Endothelial cell of umbilical vein (primary cell): ENCODE results near the gene AP5B1. TPM values are rescaled to one million over a fixed set of nuclear protein-coding genes. Genes with fewer than 3 reads are reported as not detected.

Experiments used
- BruUV-seq: library from RNA; stranded (reverse); fragments of 400-500 nt; replicated peaks from 2 replicates; lab custom pipeline; 2021; lab: Mats Ljungman, UMichigan
- CTCF ChIA-PET: fragments of 300-600, 350-600 bp; sonication (Branson Sonifier 250); formaldehyde crosslinking; loops from one replicate; lab custom pipeline; 2021; ENCODE audit warnings: antibody characterized with exemption, inconsistent platforms; lab: Charles Lee
- POLR2A ChIA-PET: fragments of 300-600, 350-600 bp; sonication (Branson Sonifier 250); formaldehyde crosslinking; loops from one replicate; lab custom pipeline; 2021; ENCODE audit warnings: antibody characterized with exemption, inconsistent platforms; lab: Charles Lee
- DNase-seq: peaks from one replicate; pipeline ENCODE4 v3.0.0-alpha.2; 2011; ENCODE audit warnings: low read depth, low spot score
- FAIRE-seq: peaks from 2 replicates; lab custom pipeline; 2011; peaks lifted over from hg19 to GRCh38; lab: Jason Lieb, UNC
- H2AFZ ChIP-seq: 2 replicates; pipeline ENCODE4 v1.6.0; 2012; ENCODE audit warnings: low read depth, low read length, control low read depth, inconsistent platforms
- H3K27ac ChIP-seq: 2 replicates; pipeline ENCODE4 v1.5.1; 2011; ENCODE audit warnings: low read depth, mild to moderate bottlenecking, control low read depth, low read length, moderate library complexity; ENCODE audit not compliant: insufficient read depth
- H3K27me3 ChIP-seq, 2 experiments: 2 replicates each; pipeline versions ENCODE4 v1.6.0 to v1.6.1; 2011; ENCODE audit warnings: low read length in 2 of 2, mixed read lengths in 1 of 2; ENCODE audit not compliant: control insufficient read depth in 2 of 2, insufficient read depth in 2 of 2
- H3K36me3 ChIP-seq, 2 experiments: 2 replicates in 1 of 2; 3 replicates in 1 of 2; pipeline ENCODE4 v1.5.1; 2011; ENCODE audit warnings: low read length in 2 of 2, mild to moderate bottlenecking in 1 of 2, moderate library complexity in 1 of 2; ENCODE audit not compliant: control insufficient read depth in 2 of 2, insufficient read depth in 2 of 2; ENCODE audit errors: extremely low read depth in 1 of 2
- H3K4me1 ChIP-seq: 3 replicates; pipeline ENCODE4 v1.5.1; 2011; ENCODE audit warnings: mild to moderate bottlenecking, low read length; ENCODE audit not compliant: control insufficient read depth, insufficient read depth; ENCODE audit errors: extremely low read depth
- H3K4me2 ChIP-seq: 2 replicates; pipeline ENCODE4 v1.6.1; 2011; ENCODE audit warnings: low read length, control low read depth, mixed read lengths; ENCODE audit not compliant: insufficient read depth
- H3K4me3 ChIP-seq, 3 experiments: fragments of 200-600 bp in 1 of 3; sonication (generic), shearing (Covaris generic) in 1 of 3; replicated peaks in 1 of 3; 2 replicates each; pipeline ENCODE4 v1.5.1; 2011 to 2016; ENCODE audit warnings: control low read depth in 3 of 3, low read length in 3 of 3, mild to moderate bottlenecking in 2 of 3, inconsistent platforms in 1 of 3, low read depth in 1 of 3, moderate library complexity in 1 of 3; ENCODE audit not compliant: insufficient read depth in 1 of 3
- H3K79me2 ChIP-seq: 2 replicates; pipeline ENCODE4 v1.6.0; 2012; ENCODE audit warnings: low read length, inconsistent platforms; ENCODE audit not compliant: control insufficient read depth, insufficient read depth
- H3K9ac ChIP-seq: replicated peaks from 2 replicates; pipeline ENCODE3; 2011; ENCODE audit warnings: low read length, control low read depth; ENCODE audit not compliant: insufficient read depth; ENCODE audit errors: extremely low read depth
- H3K9me1 ChIP-seq: replicated peaks from 3 replicates; pipeline ENCODE4 v1.6.0; 2011; ENCODE audit warnings: mild to moderate bottlenecking, low read length; ENCODE audit not compliant: control insufficient read depth, insufficient read depth; ENCODE audit errors: extremely low read depth
- H3K9me3 ChIP-seq: replicated peaks from 2 replicates; pipeline ENCODE4 v1.5.1; 2012; ENCODE audit warnings: low read length, inconsistent platforms; ENCODE audit not compliant: control insufficient read depth, insufficient read depth
- H4K20me1 ChIP-seq: replicated peaks from 2 replicates; pipeline ENCODE3; 2011; ENCODE audit warnings: mild to moderate bottlenecking, low read length; ENCODE audit not compliant: control insufficient read depth, insufficient read depth; ENCODE audit errors: extremely low read depth
- EZH2 ChIP-seq: IDR thresholded peaks from 2 replicates; pipeline ENCODE4 v1.6.1; 2012; ENCODE audit warnings: borderline replicate concordance, low read depth, mild to moderate bottlenecking, moderate library complexity, low read length, inconsistent platforms; ENCODE audit not compliant: severe bottlenecking
- FOS ChIP-seq: IDR thresholded peaks from 2 replicates; pipeline ENCODE4 v1.6.1; 2011; ENCODE audit warnings: mild to moderate bottlenecking, low read length, moderate library complexity, borderline replicate concordance; ENCODE audit not compliant: insufficient read depth
- GATA2 ChIP-seq: IDR thresholded peaks from 2 replicates; pipeline ENCODE4 v1.7.0; 2011; ENCODE audit warnings: low read depth, mild to moderate bottlenecking, moderate library complexity, mixed read lengths, low read length; ENCODE audit not compliant: insufficient read length, insufficient read depth
- JUN ChIP-seq: IDR thresholded peaks from 2 replicates; pipeline ENCODE4 v1.6.1; 2011; ENCODE audit warnings: borderline replicate concordance, low read depth; ENCODE audit not compliant: insufficient read length, insufficient read depth
- MYC ChIP-seq: IDR thresholded peaks from one replicate; pipeline ENCODE4 v1.6.1; 2011; ENCODE audit warnings: mild to moderate bottlenecking, low read depth, low read length
- POLR2A ChIP-seq: IDR thresholded peaks from 2 replicates; pipeline ENCODE4 v1.6.1; 2012; ENCODE audit warnings: low read depth, mild to moderate bottlenecking, control low read depth, low read length
- POLR2AphosphoS5 ChIP-seq: IDR thresholded peaks from 2 replicates; pipeline ENCODE4 v1.6.1; 2012; ENCODE audit warnings: low read depth, mild to moderate bottlenecking, control low read depth, low read length, moderate library complexity; ENCODE audit not compliant: insufficient read depth
- dilution Hi-C: fragments of 300-500 bp; cut with MboI; formaldehyde crosslinking; loops from one replicate; pipeline ENCODE4 v1.15.0; 2019; ENCODE audit warnings: low sequenced_read_pairs; ENCODE audit not compliant: extremely low pct_ligation_motif_present
- intact Hi-C: fragments of 100-400 bp; cut with micrococcal nuclease; formaldehyde crosslinking; loops from one replicate; pipeline ENCODE4 v1.10.0; 2022
- polyA plus RNA-seq, 4 experiments: library from polyadenylated mRNA; depleted of rRNA in 3 of 4; stranded (reverse) in 3 of 4; unstranded in 1 of 4; fragments of >200 nt; gene quantifications; 2 replicates each; pipeline versions ENCODE4 v1.2.1 to v1.2.3, GENCODE V29; 2011 to 2012; ENCODE audit warnings: missing spikeins in 1 of 4
- total RNA-seq: library from RNA; stranded (reverse); gene quantifications from 2 replicates; pipeline ENCODE4 v1.2.3, GENCODE V29; 2021
- TF ChIP-seq, protein P1 (sequence below), 2 donors: IDR thresholded peaks; 1 replicate in 1 of 2; 2 replicates in 1 of 2; pipeline ENCODE4 v1.5.1; 2011; ENCODE audit warnings: low read length in 2 of 2, mild to moderate bottlenecking in 2 of 2, moderate library complexity in 2 of 2, control low read depth in 1 of 2, inconsistent platforms in 1 of 2, low read depth in 1 of 2; ENCODE audit not compliant: insufficient read depth in 1 of 2; ENCODE audit errors: extremely low read depth in 1 of 2
- TF ChIP-seq, protein P2 (sequence below): IDR thresholded peaks from 2 replicates; pipeline ENCODE4 v1.6.1; 2011; ENCODE audit not compliant: insufficient read depth, insufficient read length

The AP5B1 gene
- total and polyA plus RNA-seq, 2 donors (not counting 3 experiments of a cell fraction or from before 2014, with no cell fraction given): 9.2 to 15.3 TPM

DNA sequence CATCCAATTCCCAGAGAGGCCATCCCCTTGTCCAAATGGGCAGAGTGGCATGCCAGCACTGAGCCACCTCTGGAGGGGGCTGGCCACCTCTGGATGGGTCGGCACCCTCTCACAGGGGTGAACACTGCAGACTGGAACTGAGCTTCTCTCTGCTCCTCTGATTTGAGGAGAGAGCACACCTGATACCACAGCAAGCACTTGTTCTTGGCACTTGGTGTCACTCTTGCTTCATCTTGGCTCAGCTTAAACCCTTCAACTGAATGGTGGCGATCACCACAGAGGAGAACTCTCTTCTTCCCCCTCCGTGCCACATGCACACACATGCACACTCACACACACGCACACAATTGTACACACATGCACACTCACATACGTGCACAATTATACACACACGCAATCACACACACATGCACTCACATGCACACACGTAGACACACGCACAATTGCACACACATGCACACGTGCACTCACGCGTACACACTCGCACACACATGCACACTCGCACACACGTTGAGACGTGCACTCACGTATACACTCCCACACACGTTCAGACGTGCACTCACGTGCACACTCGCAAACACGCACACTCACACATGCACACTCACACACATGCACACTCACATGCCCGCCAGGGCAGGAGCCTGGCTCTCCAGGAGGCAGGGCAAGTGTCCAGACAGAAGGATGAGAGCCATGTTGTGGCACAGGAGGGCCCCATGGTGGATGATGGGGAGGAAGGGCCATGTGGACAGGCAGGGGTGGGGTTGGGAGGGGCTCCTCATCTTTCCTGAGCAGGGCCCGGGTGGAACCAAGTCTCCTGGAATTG lies 29.5 kb upstream of the AP5B1 start:
- Histone ChIP-seq H3K27me3 (peaks cover 10% of the 10 kb centered on the region in 2 experiments), H3K36me3 (no peaks in the 10 kb centered on the region), H4K20me1 (no peaks in the 10 kb centered on the region), H3K79me2 (no peaks in the 10 kb centered on the region), H3K9me1 (no peaks in the 10 kb centered on the region), H3K4me3 (no peak overlapping the region), H3K4me2 (no peak overlapping the region), H3K27ac (no peak overlapping the region), H2AFZ (no peak overlapping the region), H3K9ac (no peak overlapping the region), H3K4me1 (no peaks in the 10 kb centered on the region), H3K9me3 (no peaks in the 10 kb centered on the region)
- POLR2A ChIA-PET: no interaction called here
- DNase-seq: no peak
- intact Hi-C loops (no loop called here), dilution Hi-C loops (no loop called here)
- no peak for FAIRE-seq
- BruUV-seq: no TSS peak
- TF ChIP-seq, protein P1, sequence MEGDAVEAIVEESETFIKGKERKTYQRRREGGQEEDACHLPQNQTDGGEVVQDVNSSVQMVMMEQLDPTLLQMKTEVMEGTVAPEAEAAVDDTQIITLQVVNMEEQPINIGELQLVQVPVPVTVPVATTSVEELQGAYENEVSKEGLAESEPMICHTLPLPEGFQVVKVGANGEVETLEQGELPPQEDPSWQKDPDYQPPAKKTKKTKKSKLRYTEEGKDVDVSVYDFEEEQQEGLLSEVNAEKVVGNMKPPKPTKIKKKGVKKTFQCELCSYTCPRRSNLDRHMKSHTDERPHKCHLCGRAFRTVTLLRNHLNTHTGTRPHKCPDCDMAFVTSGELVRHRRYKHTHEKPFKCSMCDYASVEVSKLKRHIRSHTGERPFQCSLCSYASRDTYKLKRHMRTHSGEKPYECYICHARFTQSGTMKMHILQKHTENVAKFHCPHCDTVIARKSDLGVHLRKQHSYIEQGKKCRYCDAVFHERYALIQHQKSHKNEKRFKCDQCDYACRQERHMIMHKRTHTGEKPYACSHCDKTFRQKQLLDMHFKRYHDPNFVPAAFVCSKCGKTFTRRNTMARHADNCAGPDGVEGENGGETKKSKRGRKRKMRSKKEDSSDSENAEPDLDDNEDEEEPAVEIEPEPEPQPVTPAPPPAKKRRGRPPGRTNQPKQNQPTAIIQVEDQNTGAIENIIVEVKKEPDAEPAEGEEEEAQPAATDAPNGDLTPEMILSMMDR (IDR thresholded peaks at IDR 0.05; ENCODE audit: extremely low read depth in 1 of 2, insufficient read depth in 1 of 2, low read depth in 1 of 2, low read length in 2 of 2): no peak
- no peak for TF ChIP-seq POLR2A
- TF ChIP-seq JUN: no peak
- no peak for TF ChIP-seq POLR2AphosphoS5
- TF ChIP-seq EZH2: no peak
- TF ChIP-seq GATA2: no peak
- no peak for TF ChIP-seq MYC
- TF ChIP-seq FOS: no peak
- TF ChIP-seq, protein P2, sequence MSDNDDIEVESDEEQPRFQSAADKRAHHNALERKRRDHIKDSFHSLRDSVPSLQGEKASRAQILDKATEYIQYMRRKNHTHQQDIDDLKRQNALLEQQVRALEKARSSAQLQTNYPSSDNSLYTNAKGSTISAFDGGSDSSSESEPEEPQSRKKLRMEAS: no peak
- CTCF ChIA-PET: interaction anchor here (0.8 to 1.0 kb wide), 2 partner anchors 17 to 30 kb away, joined by 3 to 4 read pairs; no protein-coding TSS in a partner anchor
